Stimulated activated CD4-positive, alpha-beta T cell treated with anti-CD3 and anti-CD28 coated beads, TNF-alpha, amount 100 ng/mL, for 1 hour (primary cell): ENCODE measurements around the gene ECD.
A peak's percentile ranks its signal among the peaks of the same experiment; 100 is the strongest.
"Not testable (repeated sequence)": the region's sequence is repeated elsewhere in the genome, so short reads cannot be mapped to it uniquely, and the experiment has no call there.

Experiments used
- DNase-seq, 3 donors: peaks; one replicate each; pipeline ENCODE4 v3.0.0-alpha.2; 2020; ENCODE audit warnings: low read depth in 3 of 3, low spot score in 1 of 3

The ECD gene

DNA sequence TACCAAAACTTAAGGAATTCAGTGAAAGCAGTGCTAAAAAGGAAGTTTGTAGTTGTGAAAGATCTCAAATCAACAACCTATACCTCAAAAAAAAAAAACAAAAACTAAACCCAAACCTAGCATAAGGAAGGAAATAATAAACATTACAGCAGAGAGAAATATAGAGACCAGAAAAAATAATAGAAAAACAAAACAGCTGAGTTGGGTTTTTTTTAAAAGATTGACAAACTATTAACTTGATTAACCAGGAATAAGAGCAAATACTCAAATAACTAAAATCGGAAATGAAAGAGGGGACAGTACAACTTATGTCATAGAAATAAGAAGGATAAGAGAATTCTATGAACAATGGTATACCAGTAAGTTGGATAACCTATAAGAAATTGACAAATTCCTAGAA lies 6.7 kb downstream of the ECD start:
- no peak for DNase-seq

- DNase-seq: peak; percentile 3 to 37 (median 5)
These were observed 8.7 kb downstream of the ECD start for GRCh38 chr10:73159038-73159648.

GRCh38 chr10:73156054-73156453 lies 11.8 kb downstream of the ECD start:
- no peak for DNase-seq

DNA sequence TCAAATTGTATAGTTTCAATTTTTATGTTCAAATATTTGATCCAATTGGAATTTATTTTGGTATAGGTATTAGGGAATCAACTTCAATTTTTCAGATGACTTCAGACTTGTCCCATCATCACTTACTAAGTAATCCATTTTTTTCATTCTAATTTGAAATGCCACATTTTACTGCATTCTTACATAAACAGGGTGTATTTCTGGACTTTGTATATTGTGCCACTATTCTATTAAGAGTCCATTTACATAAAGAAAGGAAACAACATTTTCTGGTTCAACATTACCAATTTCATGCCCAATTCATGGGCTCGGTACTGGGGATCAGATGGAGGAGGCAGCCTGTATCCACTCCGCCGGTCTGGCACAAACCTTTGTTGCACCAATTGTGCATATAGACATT lies 15.8 kb downstream of the ECD start:
- DNase-seq: no peak

DNA sequence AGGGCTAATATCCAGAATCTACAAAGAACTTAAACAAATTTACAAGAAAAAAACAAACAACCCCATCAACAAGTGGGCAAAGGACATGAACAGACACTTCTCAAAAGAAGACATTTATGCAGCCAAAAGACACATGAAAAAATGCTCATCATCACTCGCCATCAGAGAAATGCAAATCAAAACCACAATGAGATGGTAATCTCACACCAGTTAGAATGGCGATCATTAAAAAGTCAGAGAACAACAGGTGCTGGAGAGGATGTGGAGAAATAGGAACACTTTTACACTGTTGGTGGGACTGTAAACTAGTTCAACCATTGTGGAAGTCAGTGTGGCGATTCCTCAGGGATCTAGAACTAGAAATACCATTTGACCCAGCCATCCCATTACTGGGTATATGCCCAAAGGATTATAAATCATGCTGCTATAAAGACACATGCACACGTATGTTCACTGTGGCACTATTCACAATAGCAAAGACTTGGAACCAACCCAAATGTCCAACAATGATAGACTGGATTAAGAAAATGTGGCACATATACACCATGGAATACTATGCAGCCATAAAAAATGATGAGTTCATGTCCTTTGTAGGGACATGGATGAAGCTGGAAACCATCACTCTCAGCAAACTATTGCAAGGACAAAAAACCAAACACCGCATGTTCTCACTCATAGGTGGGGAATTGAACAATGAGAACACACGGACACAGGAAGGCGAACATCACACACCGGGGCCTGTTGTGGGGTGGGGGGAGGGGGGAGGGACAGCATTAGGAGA lies 17.0 kb downstream of the ECD start:
- DNase-seq: not testable (repeated sequence)

DNA sequence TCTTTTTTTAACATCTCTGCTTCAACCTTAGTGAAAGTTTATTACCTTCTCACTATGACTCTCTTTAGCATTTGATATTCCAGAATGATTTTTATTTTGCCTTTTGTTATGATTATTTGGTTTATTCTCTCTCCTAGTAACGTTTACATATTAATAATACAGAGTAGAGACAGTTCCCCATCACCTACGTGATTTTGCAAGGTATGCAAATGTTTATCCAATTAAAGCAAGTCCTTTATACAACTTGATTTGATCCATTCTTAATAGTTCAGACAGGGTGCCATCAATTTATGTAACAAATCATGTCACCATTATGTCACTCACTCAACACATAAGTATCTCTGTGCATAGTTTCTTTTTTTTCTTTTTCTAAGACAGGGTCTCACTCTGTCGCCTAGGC lies 26.2 kb downstream of the ECD start:
- DNase-seq: no peak

DNA sequence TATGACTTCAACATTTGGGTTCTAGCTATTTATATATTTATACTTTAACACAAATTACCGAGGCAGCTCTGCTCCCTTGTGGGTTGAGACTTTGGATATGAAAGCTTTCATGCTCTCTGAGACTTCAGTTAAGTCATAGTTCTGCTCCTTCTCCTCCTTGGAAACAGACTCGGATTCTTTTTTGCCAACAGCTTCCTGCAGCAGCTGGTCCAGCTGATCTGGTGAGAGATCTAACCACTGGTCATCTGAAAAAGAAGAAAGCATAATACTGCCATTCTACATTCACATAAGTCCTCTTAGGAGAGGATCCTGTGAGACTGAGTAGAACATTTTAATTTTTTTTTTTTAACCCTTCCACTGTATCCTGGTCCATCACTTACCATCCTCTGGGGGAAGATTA lies 28.6 kb downstream of the ECD start:
- DNase-seq: no peak

DNA sequence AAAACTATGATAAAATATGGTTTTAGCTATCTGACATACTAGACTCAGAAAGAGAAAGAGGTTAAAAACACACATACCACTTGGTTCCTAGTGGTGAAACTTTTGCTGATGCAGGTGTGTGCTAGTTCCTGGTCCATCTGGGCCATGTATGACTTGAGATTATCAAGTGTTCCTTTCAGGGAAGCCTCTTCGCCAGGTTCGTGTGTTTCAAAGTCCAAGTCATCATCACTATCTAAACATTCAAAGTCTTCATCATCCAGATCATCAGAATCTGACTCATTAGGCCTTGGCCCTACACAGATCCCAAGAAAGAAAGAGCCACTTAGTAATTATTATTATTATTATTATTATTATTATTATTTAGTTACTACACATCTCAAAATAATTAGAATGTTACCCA lies 31.2 kb downstream of the ECD start:
- DNase-seq: no peak

DNA sequence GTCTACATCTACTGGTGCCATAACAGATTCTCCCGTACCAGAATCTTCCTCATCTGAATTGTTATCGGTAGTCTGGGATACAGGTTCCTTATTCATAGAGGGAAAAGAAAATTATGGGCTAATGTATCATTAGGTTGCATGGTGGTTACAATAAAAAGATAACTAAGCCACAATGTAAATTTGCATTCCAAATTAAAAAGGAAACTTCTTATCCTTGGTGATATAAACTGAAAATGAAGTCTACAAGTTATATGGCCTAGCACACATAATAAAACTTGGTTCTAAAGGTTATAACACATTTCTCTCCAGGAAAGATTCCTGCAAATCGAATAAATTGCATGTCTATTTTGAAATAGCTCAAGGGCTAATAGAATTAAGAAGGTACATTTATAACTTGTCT lies 33.1 kb downstream of the ECD start:
- DNase-seq: no peak

DNA sequence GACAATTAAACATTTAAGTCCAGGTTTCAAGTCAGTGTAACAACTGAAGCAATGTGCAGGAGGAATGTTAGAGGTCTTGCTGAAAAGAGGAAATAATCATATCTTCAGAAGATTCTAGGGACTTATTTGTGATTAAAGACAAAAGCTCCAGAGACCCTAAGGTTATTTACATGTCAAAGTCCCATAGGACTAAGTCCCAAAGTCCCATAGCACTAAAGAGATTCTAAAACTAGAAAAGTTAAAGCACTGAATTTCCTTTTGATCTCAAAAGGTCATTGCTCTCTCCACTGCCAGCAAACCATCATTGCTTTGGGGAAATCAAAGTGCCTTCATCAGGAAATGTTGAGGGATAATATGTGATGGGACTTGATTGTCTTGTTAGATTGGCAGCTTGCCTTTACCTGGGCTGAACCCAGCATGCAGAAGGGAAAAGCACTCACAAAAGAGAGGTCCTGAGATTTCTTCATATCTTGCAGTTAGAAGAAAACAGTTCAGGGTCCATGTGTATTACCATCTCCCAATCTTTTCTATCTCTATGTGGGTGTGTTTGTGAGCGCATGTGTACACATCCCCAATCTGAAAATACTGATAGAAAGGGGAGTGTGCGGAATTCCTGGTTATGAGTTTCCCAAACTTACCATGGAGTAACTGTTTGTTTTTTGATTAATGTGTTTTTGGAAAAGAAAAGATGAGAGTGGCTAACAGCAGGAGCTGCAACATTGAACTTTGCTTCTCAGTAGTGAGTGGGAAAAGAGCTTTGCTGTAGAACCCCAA lies 35.7 kb downstream of the ECD start:
- DNase-seq: no peak

- no peak for DNase-seq
These were observed 36.5 kb downstream of the ECD start for GRCh38 chr10:73131301-73131700.

- DNase-seq: no peak
These were observed 41.5 kb downstream of the ECD start for GRCh38 chr10:73126343-73126742.

GRCh38 chr10:73119952-73120351 lies 47.9 kb downstream of the ECD start:
- DNase-seq: no peak

DNA sequence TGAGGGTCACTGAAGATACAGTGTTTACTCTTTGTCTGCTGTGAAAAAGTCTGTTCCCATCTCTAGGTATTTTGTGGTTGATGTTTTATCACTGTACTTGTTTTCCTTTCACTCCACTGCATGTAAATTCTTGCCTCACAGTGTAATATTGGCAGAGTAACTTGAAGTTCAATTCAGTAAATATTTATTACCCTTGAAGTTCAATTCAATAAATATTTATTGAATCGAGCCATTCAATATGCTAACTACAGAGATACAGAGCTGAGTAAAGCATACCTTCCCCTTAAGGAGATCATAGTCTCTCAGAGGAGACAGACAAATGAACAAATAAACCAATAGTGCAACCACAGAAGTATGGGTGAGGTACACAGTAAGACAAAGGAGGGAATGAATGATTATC lies 48.4 kb downstream of the ECD start:
- no peak for DNase-seq

- DNase-seq: no peak
These were observed 49.6 kb downstream of the ECD start for GRCh38 chr10:73117976-73118743.

DNA sequence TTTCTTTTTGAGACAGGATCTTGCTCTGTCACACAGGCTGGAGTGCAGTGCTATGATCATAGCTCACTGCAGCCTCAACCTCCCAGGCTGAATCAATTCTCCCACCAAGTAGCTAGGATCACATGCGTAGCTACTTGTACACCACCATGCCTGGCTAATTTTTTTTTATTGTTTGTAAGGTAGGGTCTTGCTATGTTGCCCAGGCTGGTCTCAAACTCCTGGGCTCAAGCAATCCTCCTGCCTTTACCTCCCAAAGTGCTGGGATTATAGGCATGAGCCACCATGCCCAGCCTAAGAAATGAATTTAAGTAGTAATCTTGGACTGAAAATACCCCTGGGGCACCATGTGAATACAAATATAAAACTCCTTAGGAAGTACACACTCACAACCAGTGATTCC lies 51.8 kb downstream of the ECD start:
- no peak for DNase-seq

GRCh38 chr10:73113551-73113950 lies 54.3 kb downstream of the ECD start:
- no peak for DNase-seq

- not testable (repeated sequence) for DNase-seq
These were observed 55.8 kb downstream of the ECD start for GRCh38 chr10:73112032-73112431.

DNA sequence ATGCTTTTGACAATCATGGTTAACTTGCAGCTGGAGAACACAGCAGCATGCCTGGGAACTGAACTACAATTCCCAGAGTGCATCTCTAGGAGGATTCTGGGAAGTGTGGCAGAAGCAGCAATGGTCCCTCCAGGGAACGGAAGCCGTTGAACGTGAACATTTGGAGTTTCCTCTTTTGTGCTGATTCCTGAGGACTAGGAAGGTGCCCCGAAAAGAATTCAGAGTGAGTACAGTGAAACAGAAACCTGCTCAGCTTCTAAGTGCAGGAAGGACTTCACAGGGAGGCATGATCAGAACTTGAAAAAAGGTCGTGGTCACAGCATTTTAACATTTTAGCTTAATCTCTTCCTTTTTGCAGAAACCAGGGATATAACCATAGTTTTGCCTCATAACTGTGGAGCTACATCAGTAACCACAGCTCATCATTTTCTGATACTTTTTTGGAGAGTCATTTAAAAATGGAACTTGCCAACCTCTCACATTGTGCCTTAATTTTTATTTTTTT lies 57.4 kb downstream of the ECD start, which contains the start of gene NUDT13:
TSS of gene NUDT13 (plus strand) at position 111 of the 505 bp plus-strand sequence. CDS start 3,911 bp downstream, outside the sequence.
- DNase-seq: peak in 1 of 3 donors; percentile 12

- DNase-seq: not testable (repeated sequence)
These were observed 58.6 kb downstream of the ECD start for GRCh38 chr10:73109248-73109652.

DNA sequence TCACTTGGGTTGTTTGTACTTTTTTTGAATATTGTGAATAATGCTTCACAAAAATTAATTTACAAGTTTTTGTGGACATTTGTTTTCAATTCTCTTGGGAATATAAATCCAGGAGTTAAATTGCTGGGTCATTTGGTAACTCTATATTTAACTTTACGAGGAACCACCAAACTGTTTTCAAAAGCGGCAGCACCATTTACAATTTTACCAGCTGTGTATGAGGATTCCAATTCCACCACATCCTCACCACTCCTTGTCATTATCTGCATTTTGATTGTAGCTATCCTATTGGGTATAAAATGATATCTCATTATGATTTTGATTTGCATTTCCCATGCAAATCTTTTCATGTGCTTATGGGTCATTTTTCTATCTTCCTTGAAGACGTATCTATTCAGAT lies 61.5 kb downstream of the ECD start:
- no peak for DNase-seq
